Fibroblast of the aortic adventitia (primary cell): Measurements from ENCODE around the gene TRIM52. TPM values are rescaled to one million over a fixed set of nuclear protein-coding genes. Genes with fewer than 3 reads are reported as not detected.

ENCODE experiments used
- DNase-seq: peaks from one replicate; pipeline ENCODE4 v3.0.0-alpha.2; 2010; ENCODE audit warnings: low read depth
- H3K4me3 ChIP-seq: 2 replicates; pipeline ENCODE4 v1.5.1; 2011; ENCODE audit warnings: low read depth, mild to moderate bottlenecking, control low read depth, low read length, moderate library complexity
- total RNA-seq: library from RNA; depleted of rRNA; stranded (reverse); fragments of >200 nt; gene quantifications from 2 replicates; pipeline ENCODE4 v1.2.3, GENCODE V29; 2012; ENCODE audit warnings: low replicate concordance
- TF ChIP-seq, protein P1 (sequence below): IDR thresholded peaks from 2 replicates; pipeline ENCODE4 v1.5.1; 2011; ENCODE audit warnings: mild to moderate bottlenecking, low read length, control low read depth, inconsistent platforms; ENCODE audit not compliant: insufficient read depth

Gene TRIM52
- total RNA-seq, 1 donor: 7.4 TPM

- DNase-seq: peak; percentile 94
- TF ChIP-seq, protein P1, sequence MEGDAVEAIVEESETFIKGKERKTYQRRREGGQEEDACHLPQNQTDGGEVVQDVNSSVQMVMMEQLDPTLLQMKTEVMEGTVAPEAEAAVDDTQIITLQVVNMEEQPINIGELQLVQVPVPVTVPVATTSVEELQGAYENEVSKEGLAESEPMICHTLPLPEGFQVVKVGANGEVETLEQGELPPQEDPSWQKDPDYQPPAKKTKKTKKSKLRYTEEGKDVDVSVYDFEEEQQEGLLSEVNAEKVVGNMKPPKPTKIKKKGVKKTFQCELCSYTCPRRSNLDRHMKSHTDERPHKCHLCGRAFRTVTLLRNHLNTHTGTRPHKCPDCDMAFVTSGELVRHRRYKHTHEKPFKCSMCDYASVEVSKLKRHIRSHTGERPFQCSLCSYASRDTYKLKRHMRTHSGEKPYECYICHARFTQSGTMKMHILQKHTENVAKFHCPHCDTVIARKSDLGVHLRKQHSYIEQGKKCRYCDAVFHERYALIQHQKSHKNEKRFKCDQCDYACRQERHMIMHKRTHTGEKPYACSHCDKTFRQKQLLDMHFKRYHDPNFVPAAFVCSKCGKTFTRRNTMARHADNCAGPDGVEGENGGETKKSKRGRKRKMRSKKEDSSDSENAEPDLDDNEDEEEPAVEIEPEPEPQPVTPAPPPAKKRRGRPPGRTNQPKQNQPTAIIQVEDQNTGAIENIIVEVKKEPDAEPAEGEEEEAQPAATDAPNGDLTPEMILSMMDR: no peak
- H3K4me3 ChIP-seq: peak overlapping the region; percentile 95
These were observed 38.9 kb downstream of the TRIM52 start for GRCh38 chr5:181221792-181222629.

DNA sequence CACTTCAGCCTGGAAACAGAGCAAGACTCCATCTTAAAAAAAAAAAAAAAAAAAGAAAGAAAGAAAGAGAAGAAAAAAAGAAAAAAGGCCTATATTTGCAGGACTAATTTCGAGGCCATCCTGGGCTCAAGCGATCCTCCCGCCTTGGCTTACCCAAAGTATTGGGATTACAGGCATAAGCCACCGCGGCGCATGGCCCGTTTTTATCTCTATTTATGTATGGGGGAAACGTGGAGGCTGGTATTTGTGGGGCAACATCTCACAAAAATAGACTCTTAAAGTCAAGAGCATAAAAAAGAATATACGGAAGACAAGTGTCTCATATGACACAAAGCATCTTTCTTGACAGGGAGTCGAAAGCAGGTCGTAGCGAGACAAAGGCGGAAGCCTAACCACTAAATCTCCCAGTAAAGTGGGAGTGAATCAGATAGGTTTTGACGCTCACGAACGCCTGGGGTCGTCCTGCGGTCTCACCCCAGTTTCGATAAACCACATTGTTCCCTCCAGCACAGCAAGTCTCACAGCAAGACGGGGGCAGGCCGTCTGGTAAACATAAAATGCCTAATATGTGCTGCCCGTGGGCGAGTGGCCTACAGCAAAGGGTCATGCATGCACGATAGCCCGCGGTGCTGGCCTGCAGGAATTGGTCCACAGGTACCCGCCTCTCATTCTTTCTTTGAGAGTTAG, 39.7 kb downstream of the TRIM52 start:
- TF ChIP-seq, protein P1: no peak
- DNase-seq: no peak
- peak overlapping the region; percentile 18 for H3K4me3 ChIP-seq

- no peak for DNase-seq
- no peak overlapping the region for H3K4me3 ChIP-seq
- TF ChIP-seq, protein P1: no peak
These were observed 40.8 kb downstream of the TRIM52 start for GRCh38 chr5:181220178-181220515.

- H3K4me3 ChIP-seq: no peak overlapping the region
- DNase-seq: no peak
- TF ChIP-seq, protein P1: no peak
These were observed 41.4 kb downstream of the TRIM52 start for GRCh38 chr5:181219262-181220177.

- TF ChIP-seq, protein P1: no peak
These were observed 42.2 kb downstream of the TRIM52 start for GRCh38 chr5:181218795-181219124.

DNA sequence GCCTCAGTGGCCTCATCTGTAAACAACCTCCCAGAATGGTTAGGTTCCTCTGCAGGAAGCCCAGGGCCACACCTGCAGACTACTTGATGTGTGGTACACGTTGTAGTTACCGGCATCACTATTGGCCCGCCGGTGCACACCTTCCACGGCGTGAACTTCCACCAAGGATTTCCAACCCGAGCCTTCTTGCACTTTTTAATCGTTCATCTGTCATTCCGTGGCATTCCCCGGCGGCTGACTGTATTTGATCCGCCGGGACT, 43.2 kb downstream of the TRIM52 start:
- TF ChIP-seq, protein P1: no peak
- peak overlapping the region; percentile 52 for H3K4me3 ChIP-seq
- no peak for DNase-seq

More at GRCh38 chr5:181218795-181219124, 42.2 kb downstream of the TRIM52 start:
- DNase-seq: no peak
- peak overlapping the region; percentile 40 for H3K4me3 ChIP-seq
